Measurements from ENCODE around the gene ZMYND10.

- TF ChIP-seq CTCF (IDR thresholded peaks at IDR 0.05; ENCODE audit: low read depth, low read length, poor library complexity, severe bottlenecking) = no peak
- TF ChIP-seq EZH2phosphoT487 (IDR thresholded peaks at IDR 0.05; ENCODE audit: borderline replicate concordance, low read length) = no peak
Measured at GRCh38 chr3:50325497-50326181, 19.9 kb downstream of the ZMYND10 start.
